Measurements from ENCODE around the gene HPGD. TPM values are rescaled to one million over a fixed set of nuclear protein-coding genes. Genes with fewer than 3 reads are reported as not detected.

Gene HPGD
- total RNA-seq, 2 experiments from 2014 or later, result 3.0 to 3.4 TPM

DNA sequence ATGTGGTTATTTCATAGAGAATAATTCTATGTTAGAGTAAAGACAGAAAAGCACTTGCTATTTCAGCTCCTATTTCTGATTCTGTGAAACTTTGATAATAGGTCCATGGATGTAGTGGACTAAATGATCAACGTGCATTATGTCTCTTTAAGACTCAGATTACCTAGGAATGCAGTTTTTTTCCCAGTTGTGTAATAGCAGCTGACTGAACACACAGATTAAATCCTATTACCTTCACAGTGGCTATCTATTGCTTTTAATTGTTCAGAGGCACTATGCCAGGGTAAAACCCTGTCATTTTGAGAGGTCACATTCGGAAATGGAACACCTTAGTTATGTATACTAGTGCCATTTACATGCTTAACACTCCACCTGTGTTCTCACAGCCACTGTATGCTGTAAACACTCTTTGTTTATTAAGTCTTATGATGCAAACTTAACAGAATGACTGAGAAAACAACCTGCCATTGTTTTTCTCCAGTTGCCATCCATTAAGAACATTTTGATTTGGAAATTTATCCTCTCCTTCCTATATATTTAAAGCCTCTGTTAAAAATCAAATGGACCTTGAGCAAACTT is 70.5 kb downstream of the HPGD start:
- H3K4me3 Mint-ChIP-seq, result no peak overlapping the region
- no peak for DNase-seq
- intact Hi-C loops (cut with micrococcal nuclease), result no loop called here
- POLR2A ChIA-PET, result no interaction called here
- H3K4me1 Mint-ChIP-seq (ENCODE audit: low read depth), result no peaks in the 10 kb centered on the region
- CTCF ChIA-PET, result interaction anchor here (0.6 kb wide), 1 partner anchor 606 kb away, joined by 3 read pairs; no protein-coding TSS in a partner anchor
- H3K27me3 Mint-ChIP-seq, result no peaks in the 10 kb centered on the region
- no peaks in the 10 kb centered on the region for H3K9me3 Mint-ChIP-seq
- no peaks in the 10 kb centered on the region for H3K36me3 Mint-ChIP-seq
- no peak overlapping the region for H3K27ac Mint-ChIP-seq

DNA sequence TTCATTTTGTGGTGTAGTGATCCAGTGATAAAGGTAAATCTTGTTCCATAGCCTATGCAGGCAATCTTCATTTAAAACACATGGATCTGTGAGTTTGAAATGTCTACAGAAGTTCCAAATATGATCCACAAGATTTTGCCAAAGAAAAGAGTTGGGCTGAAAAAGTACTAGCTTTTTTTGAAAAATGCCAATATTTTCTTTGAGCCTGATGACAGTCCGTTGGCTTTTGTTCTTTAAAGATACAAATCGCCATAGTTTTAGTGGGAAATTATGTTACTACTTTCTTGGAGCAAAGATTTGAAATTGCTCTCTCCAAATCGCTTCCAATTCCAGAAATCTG is 71.5 kb downstream of the HPGD start:
- no peaks in the 10 kb centered on the region for H3K27me3 Mint-ChIP-seq
- H3K36me3 Mint-ChIP-seq, result no peaks in the 10 kb centered on the region
- CTCF ChIA-PET, result no interaction called here
- no peak overlapping the region for H3K27ac Mint-ChIP-seq
- H3K4me1 Mint-ChIP-seq (ENCODE audit: low read depth), result no peaks in the 10 kb centered on the region
- DNase-seq, result no peak
- intact Hi-C loops (cut with micrococcal nuclease), result no loop called here
- H3K9me3 Mint-ChIP-seq, result no peaks in the 10 kb centered on the region
- H3K4me3 Mint-ChIP-seq, result no peak overlapping the region
- POLR2A ChIA-PET, result no interaction called here

DNA sequence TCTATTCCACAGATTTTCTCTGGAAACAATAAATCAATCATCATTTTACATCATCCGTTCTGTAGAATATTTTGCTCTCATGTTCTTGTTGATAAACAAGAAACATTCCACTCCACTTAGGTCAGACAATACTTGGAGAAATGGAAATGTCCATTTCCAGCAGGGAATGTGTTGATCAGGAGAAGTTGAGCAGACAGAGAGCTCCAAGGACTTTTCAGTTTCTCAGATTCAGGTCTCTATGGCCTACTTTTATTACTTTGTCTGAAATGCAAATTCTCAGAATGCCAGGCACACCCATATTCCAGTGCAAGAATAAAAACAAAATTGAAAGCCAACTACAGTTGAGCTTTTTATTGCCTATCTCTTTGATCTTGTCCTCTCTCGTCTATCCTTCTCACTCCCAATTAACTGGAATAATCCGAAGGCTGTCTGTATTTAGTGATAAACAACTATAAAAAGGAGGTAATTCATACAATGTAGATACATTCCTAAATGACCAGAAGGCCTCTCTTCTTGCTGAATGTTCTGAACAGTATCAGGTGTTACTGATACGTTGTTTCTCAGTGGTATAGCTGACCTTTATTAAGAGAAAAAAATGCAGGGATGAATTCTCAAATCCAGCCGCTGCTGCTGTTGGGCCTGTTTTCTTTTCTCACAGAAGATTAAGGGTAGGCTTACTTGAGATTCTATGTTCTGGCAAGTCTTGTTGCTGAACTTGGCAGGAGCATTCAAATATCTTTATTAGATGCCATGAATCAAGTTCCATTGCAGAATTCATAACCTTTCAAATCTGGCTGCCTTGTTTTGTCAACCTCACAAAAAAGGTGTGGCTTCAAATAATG is 72.1 kb downstream of the HPGD start:
- Mint-ChIP-seq H3K27me3 (no peaks in the 10 kb centered on the region), H3K9me3 (no peaks in the 10 kb centered on the region), H3K4me1 (ENCODE audit: low read depth) (no peaks in the 10 kb centered on the region), H3K4me3 (no peak overlapping the region), H3K36me3 (no peaks in the 10 kb centered on the region), H3K27ac (no peak overlapping the region)
- ChIA-PET POLR2A (no interaction called here), CTCF (no interaction called here)
- intact Hi-C loops (cut with micrococcal nuclease), result loop anchor here (10.0 kb wide), 1 partner anchor 1365 kb away; the partner anchor contains the start of gene GPM6A
- no peak for DNase-seq

DNA sequence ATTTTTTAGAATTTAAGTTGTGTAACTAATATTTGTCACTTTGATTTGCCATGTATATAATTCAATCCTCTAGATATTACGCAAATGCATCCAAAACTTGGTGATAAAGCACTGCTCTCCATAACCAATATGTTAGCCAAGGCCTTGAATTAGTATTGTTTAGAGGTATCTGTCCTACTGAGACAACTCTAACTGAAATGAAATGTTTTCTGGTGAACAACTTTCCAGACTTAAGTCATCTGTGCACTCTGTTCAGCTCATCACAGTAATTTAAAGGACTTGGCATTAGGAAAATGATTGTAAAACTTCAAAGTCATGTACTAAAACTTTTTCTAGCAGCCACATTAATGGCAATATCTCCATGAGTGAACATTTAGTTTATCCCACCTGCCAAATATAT is 73.1 kb downstream of the HPGD start:
- CTCF ChIA-PET, result no interaction called here
- DNase-seq, result no peak
- Mint-ChIP-seq H3K27ac (no peak overlapping the region), H3K4me1 (ENCODE audit: low read depth) (no peaks in the 10 kb centered on the region), H3K9me3 (no peaks in the 10 kb centered on the region), H3K27me3 (no peaks in the 10 kb centered on the region), H3K4me3 (no peak overlapping the region), H3K36me3 (no peaks in the 10 kb centered on the region)
- POLR2A ChIA-PET, result no interaction called here
- intact Hi-C loops (cut with micrococcal nuclease), result loop anchor here (10.0 kb wide), 1 partner anchor 1366 kb away; the partner anchor contains the start of gene GPM6A

DNA sequence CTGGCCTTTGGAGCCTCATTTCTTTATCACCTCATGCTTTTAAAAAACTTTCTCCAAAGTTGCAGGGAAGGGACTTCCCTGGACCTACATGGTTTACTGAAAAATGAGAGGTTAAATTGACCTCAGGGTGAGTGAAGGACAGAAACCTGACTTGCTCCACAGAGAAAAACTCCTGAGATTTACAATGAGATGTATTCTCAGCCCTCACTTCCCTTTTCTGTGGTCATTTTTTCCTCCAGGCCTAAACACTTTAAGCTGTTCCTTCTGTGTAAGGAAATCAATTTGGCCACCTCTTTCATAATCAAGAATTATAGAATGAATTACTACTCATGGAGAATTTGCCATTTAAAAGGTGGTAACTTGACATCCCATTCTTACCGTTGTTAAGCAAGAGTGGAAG is 77.9 kb downstream of the HPGD start:
- H3K4me1 Mint-ChIP-seq (ENCODE audit: low read depth), result no peaks in the 10 kb centered on the region
- ChIA-PET CTCF (no interaction called here), POLR2A (no interaction called here)
- H3K27ac Mint-ChIP-seq, result no peak overlapping the region
- H3K27me3 Mint-ChIP-seq, result no peaks in the 10 kb centered on the region
- no peak for DNase-seq
- H3K4me3 Mint-ChIP-seq, result no peak overlapping the region
- H3K36me3 Mint-ChIP-seq, result no peaks in the 10 kb centered on the region
- intact Hi-C loops (cut with micrococcal nuclease), result loop anchor here (10.0 kb wide), 1 partner anchor 1370 kb away; the partner anchor contains the start of gene GPM6A
- no peaks in the 10 kb centered on the region for H3K9me3 Mint-ChIP-seq

Other genes starting within 250 kb of the HPGD start
- gene FBXO8, start 238.8 kb downstream of the HPGD start, total RNA-seq, result 10 to 100 TPM; 19.7 to 21.3 TPM
- 10 to 100 TPM; 29.3 to 30.1 TPM for gene CEP44, start 238.6 kb downstream of the HPGD start, total RNA-seq